Measurements from ENCODE around the gene MRPS35.

GRCh38 chr12:27710592-27711316 is at the start of gene MRPS35:
- TF ChIP-seq EP300 (IDR thresholded peaks at IDR 0.05) (no peak), CTCF (IDR thresholded peaks at IDR 0.05) (peak in 1 of 3 experiments; percentile 19)
